ENCODE results near the gene DENND2A.
"Not testable (repeated sequence)": the region's sequence is repeated elsewhere in the genome, so short reads cannot be mapped to it uniquely, and the experiment has no call there.

Gene DENND2A

GRCh38 chr7:140586516-140586915 lies 54.1 kb downstream of the DENND2A start:
- Histone ChIP-seq H3K9me3 (ENCODE audit: control insufficient read depth, insufficient read depth, low read length) (no peaks in the 10 kb centered on the region), H3K36me3 (ENCODE audit: insufficient read depth, low read length) (peaks cover 14% of the 10 kb centered on the region), H3K4me1 (ENCODE audit: insufficient read depth, low read length) (no peaks in the 10 kb centered on the region), H3K9ac (ENCODE audit: low read depth, low read length) (no peak overlapping the region)

GRCh38 chr7:140585333-140585732 lies 55.3 kb downstream of the DENND2A start:
- Histone ChIP-seq H3K4me1 (ENCODE audit: insufficient read depth, low read length) (no peaks in the 10 kb centered on the region), H3K9me3 (ENCODE audit: control insufficient read depth, insufficient read depth, low read length) (no peaks in the 10 kb centered on the region), H3K36me3 (ENCODE audit: insufficient read depth, low read length) (peaks cover 14% of the 10 kb centered on the region), H3K9ac (ENCODE audit: low read depth, low read length) (no peak overlapping the region)

- Histone ChIP-seq H3K4me1 (ENCODE audit: insufficient read depth, low read length) (no peaks in the 10 kb centered on the region), H3K9ac (ENCODE audit: low read depth, low read length) (no peak overlapping the region), H3K9me3 (ENCODE audit: control insufficient read depth, insufficient read depth, low read length) (no peaks in the 10 kb centered on the region), H3K36me3 (ENCODE audit: insufficient read depth, low read length) (peaks cover 14% of the 10 kb centered on the region)
Observed at GRCh38 chr7:140584195-140584851, 56.3 kb downstream of the DENND2A start.

GRCh38 chr7:140581411-140581810 lies 59.2 kb downstream of the DENND2A start:
- H3K4me1 ChIP-seq (ENCODE audit: insufficient read depth, low read length) = no peaks in the 10 kb centered on the region
- H3K9me3 ChIP-seq (ENCODE audit: control insufficient read depth, insufficient read depth, low read length) = no peaks in the 10 kb centered on the region
- H3K9ac ChIP-seq (ENCODE audit: low read depth, low read length) = no peak overlapping the region
- peaks cover 9% of the 10 kb centered on the region; the same call in 1 of the 2 replicates for H3K36me3 ChIP-seq (ENCODE audit: insufficient read depth, low read length)

- no peaks in the 10 kb centered on the region for H3K9me3 ChIP-seq (ENCODE audit: control insufficient read depth, insufficient read depth, low read length)
- H3K36me3 ChIP-seq (ENCODE audit: insufficient read depth, low read length) = peaks cover 3% of the 10 kb centered on the region; the same call in 1 of the 2 replicates
- no peaks in the 10 kb centered on the region for H3K4me1 ChIP-seq (ENCODE audit: insufficient read depth, low read length)
- H3K9ac ChIP-seq (ENCODE audit: low read depth, low read length) = no peak overlapping the region
Observed at GRCh38 chr7:140577651-140578050, 63.0 kb downstream of the DENND2A start.

- no peaks in the 10 kb centered on the region; the same call in 1 of the 2 replicates for H3K36me3 ChIP-seq (ENCODE audit: insufficient read depth, low read length)
- no peak overlapping the region for H3K9ac ChIP-seq (ENCODE audit: low read depth, low read length)
- H3K4me1 ChIP-seq (ENCODE audit: insufficient read depth, low read length) = no peaks in the 10 kb centered on the region
- no peaks in the 10 kb centered on the region for H3K9me3 ChIP-seq (ENCODE audit: control insufficient read depth, insufficient read depth, low read length)
Observed at GRCh38 chr7:140576589-140576988, 64.0 kb downstream of the DENND2A start.

GRCh38 chr7:140571538-140572122 lies 69.0 kb downstream of the DENND2A start:
- H3K9ac ChIP-seq (ENCODE audit: low read depth, low read length) = no peak overlapping the region
- H3K9me3 ChIP-seq (ENCODE audit: control insufficient read depth, insufficient read depth, low read length) = no peaks in the 10 kb centered on the region
- H3K36me3 ChIP-seq (ENCODE audit: insufficient read depth, low read length) = no peaks in the 10 kb centered on the region; the same call in 1 of the 2 replicates
- H3K4me1 ChIP-seq (ENCODE audit: insufficient read depth, low read length) = no peaks in the 10 kb centered on the region

- H3K9me3 ChIP-seq (ENCODE audit: control insufficient read depth, insufficient read depth, low read length) = no peaks in the 10 kb centered on the region
- H3K4me1 ChIP-seq (ENCODE audit: insufficient read depth, low read length) = no peaks in the 10 kb centered on the region
- H3K9ac ChIP-seq (ENCODE audit: low read depth, low read length) = no peak overlapping the region
- no peaks in the 10 kb centered on the region; the same call in 1 of the 2 replicates for H3K36me3 ChIP-seq (ENCODE audit: insufficient read depth, low read length)
Observed at GRCh38 chr7:140570120-140570519, 70.5 kb downstream of the DENND2A start.

GRCh38 chr7:140568021-140568813 lies 72.4 kb downstream of the DENND2A start:
- Histone ChIP-seq H3K9me3 (ENCODE audit: control insufficient read depth, insufficient read depth, low read length) (no peaks in the 10 kb centered on the region), H3K4me1 (ENCODE audit: insufficient read depth, low read length) (peaks cover 3% of the 10 kb centered on the region), H3K36me3 (ENCODE audit: insufficient read depth, low read length) (no peaks in the 10 kb centered on the region; the same call in 1 of the 2 replicates), H3K9ac (ENCODE audit: low read depth, low read length) (no peak overlapping the region)

- not testable (repeated sequence) for H3K4me1 ChIP-seq (ENCODE audit: insufficient read depth, low read length); H3K9ac ChIP-seq (ENCODE audit: low read depth, low read length); H3K9me3 ChIP-seq (ENCODE audit: control insufficient read depth, insufficient read depth, low read length); H3K36me3 ChIP-seq (ENCODE audit: insufficient read depth, low read length)
Observed at GRCh38 chr7:140566186-140566585, 74.4 kb downstream of the DENND2A start.

GRCh38 chr7:140565761-140566160 lies 74.9 kb downstream of the DENND2A start:
- H3K4me1 ChIP-seq (ENCODE audit: insufficient read depth, low read length); H3K9me3 ChIP-seq (ENCODE audit: control insufficient read depth, insufficient read depth, low read length); H3K36me3 ChIP-seq (ENCODE audit: insufficient read depth, low read length); H3K9ac ChIP-seq (ENCODE audit: low read depth, low read length): not testable (repeated sequence)

- Histone ChIP-seq H3K9ac (ENCODE audit: low read depth, low read length) (no peak overlapping the region), H3K36me3 (ENCODE audit: insufficient read depth, low read length) (no peaks in the 10 kb centered on the region; the same call in 1 of the 2 replicates), H3K4me1 (ENCODE audit: insufficient read depth, low read length) (peaks cover 8% of the 10 kb centered on the region), H3K9me3 (ENCODE audit: control insufficient read depth, insufficient read depth, low read length) (no peaks in the 10 kb centered on the region)
Observed at GRCh38 chr7:140564643-140565042, 76.0 kb downstream of the DENND2A start.

- H3K4me1 ChIP-seq (ENCODE audit: insufficient read depth, low read length) = peaks cover 8% of the 10 kb centered on the region
- no peaks in the 10 kb centered on the region; the same call in 1 of the 2 replicates for H3K36me3 ChIP-seq (ENCODE audit: insufficient read depth, low read length)
- H3K9me3 ChIP-seq (ENCODE audit: control insufficient read depth, insufficient read depth, low read length) = no peaks in the 10 kb centered on the region
- no peak overlapping the region for H3K9ac ChIP-seq (ENCODE audit: low read depth, low read length)
Observed at GRCh38 chr7:140562926-140563481, 77.6 kb downstream of the DENND2A start.

GRCh38 chr7:140559410-140559809 lies 81.2 kb downstream of the DENND2A start:
- Histone ChIP-seq H3K9me3 (ENCODE audit: control insufficient read depth, insufficient read depth, low read length) (no peaks in the 10 kb centered on the region), H3K9ac (ENCODE audit: low read depth, low read length) (no peak overlapping the region), H3K4me1 (ENCODE audit: insufficient read depth, low read length) (peaks cover 8% of the 10 kb centered on the region), H3K36me3 (ENCODE audit: insufficient read depth, low read length) (no peaks in the 10 kb centered on the region; the same call in 1 of the 2 replicates)
